ENCODE results near the gene TBX3. TPM values are rescaled to one million over a fixed set of nuclear protein-coding genes. Genes with fewer than 3 reads are reported as not detected.

The TBX3 gene
- total and polyA plus RNA-seq, 10 of the 15 experiments (the other 5 are each of a cell fraction or from before 2014, with no cell fraction given) = 0.04 to 0.28 (median 0.08) TPM; not detected in 7

GRCh38 chr12:114693532-114693931, 9.6 kb upstream of the TBX3 start (continued):
- TF ChIP-seq REST (IDR thresholded peaks at IDR 0.05; ENCODE audit: low read depth, low read length) = no peak
- no peak for TF ChIP-seq ZNF274 (IDR thresholded peaks at IDR 0.05; ENCODE audit: insufficient read depth, insufficient read length)
- no peak for TF ChIP-seq NKRF (conservative IDR thresholded peaks at IDR 0.05)
- no peak for TF ChIP-seq MXI1 (IDR thresholded peaks at IDR 0.05; ENCODE audit: low read depth, low read length)

- ChIA-PET CTCF (no interaction called here), SMC1A (ENCODE audit: uncharacterized antibody, unreplicated experiment) (no interaction called here), POLR2A (no interaction called here), RAD21 (ENCODE audit: unreplicated experiment) (no interaction called here)
- intact Hi-C loops (cut with micrococcal nuclease; ENCODE audit: unreplicated experiment) (no loop called here), in situ Hi-C loops (cut with MboI) (no loop called here)
- no peak for ATAC-seq
- H4K20me1 ChIP-seq (ENCODE audit: control insufficient read depth, insufficient read depth) = no peaks in the 10 kb centered on the region
- no peak overlapping the region for H2AFZ ChIP-seq (ENCODE audit: control insufficient read depth, low read depth, low read length)
- H3K4me3 ChIP-seq = no peak overlapping the region
- 17% methylated on average over 13 of the region's 13 CpGs for WGBS (ENCODE audit: insufficient coverage, insufficient replicate concordance, low lambda C conversion rate, missing lambda C conversion rate)
- H3K4me1 ChIP-seq (ENCODE audit: control insufficient read depth, insufficient read depth, low read length) = no peaks in the 10 kb centered on the region
- no peak overlapping the region for H3K4me2 ChIP-seq (ENCODE audit: control insufficient read depth, insufficient read depth)
- no peaks in the 10 kb centered on the region; the same call in 2 of the 3 replicates for H3K9me3 ChIP-seq (replicated peaks; ENCODE audit: control insufficient read depth, insufficient read depth, low read length)
- no peak for DNase-seq (ENCODE audit: low read depth, low spot score)
- H3K27ac ChIP-seq (ENCODE audit: control insufficient read depth, insufficient read depth) = no peak overlapping the region
- TF ChIP-seq ZNF592 (IDR thresholded peaks at IDR 0.05) = no peak
- TF ChIP-seq HDGF (IDR thresholded peaks at IDR 0.05) = no peak
- TF ChIP-seq GATAD2B (conservative IDR thresholded peaks at IDR 0.05; ENCODE audit: low read depth) = no peak
- TF ChIP-seq PML (IDR thresholded peaks at IDR 0.05; ENCODE audit: low read length) = no peak
- FAIRE-seq = no peak
- no peaks in the 10 kb centered on the region for H3K36me3 ChIP-seq (ENCODE audit: control insufficient read depth in 2 of 2, insufficient read depth in 2 of 2, low read length in 1 of 2)
- no peaks in the 10 kb centered on the region for H3K79me2 ChIP-seq (ENCODE audit: control insufficient read depth, insufficient read depth, low read length)
- BruUV-seq (replicated peaks) = no TSS peak
- peaks cover 4% of the 10 kb centered on the region in 2 experiments for H3K27me3 ChIP-seq (replicated peaks in 1 of 2; ENCODE audit: control insufficient read depth in 2 of 2, insufficient read depth in 2 of 2, low read length in 1 of 2)
- H3K9ac ChIP-seq (ENCODE audit: control insufficient read depth, insufficient read depth, low read length) = no peak overlapping the region
Measured at GRCh38 chr12:114693059-114693531, 9.1 kb upstream of the TBX3 start.
